Adipocyte (in vitro differentiated cells): ENCODE data around the gene NFATC4.

Experiments used
- DNase-seq: peaks from one replicate; pipeline ENCODE4 v3.0.0-alpha.2; 2015; ENCODE audit warnings: low read depth
- H3K27me3 ChIP-seq: replicated peaks from 2 replicates; pipeline ENCODE4 v1.7.0; 2013; ENCODE audit warnings: mild to moderate bottlenecking, low read length, moderate library complexity; ENCODE audit not compliant: control insufficient read depth, insufficient read depth
- H3K36me3 ChIP-seq: 2 replicates; pipeline ENCODE4 v1.7.0; 2013; ENCODE audit warnings: low read length, mild to moderate bottlenecking, moderate library complexity; ENCODE audit not compliant: control insufficient read depth, insufficient read depth, severe bottlenecking
- H3K4me1 ChIP-seq: 2 replicates; pipeline ENCODE4 v1.7.0; 2013; ENCODE audit warnings: mild to moderate bottlenecking, low read length, moderate library complexity; ENCODE audit not compliant: control insufficient read depth, insufficient read depth
- H3K4me3 ChIP-seq: 2 replicates; pipeline ENCODE4 v1.7.0; 2013; ENCODE audit warnings: mild to moderate bottlenecking, low read length, moderate library complexity
- H3K9ac ChIP-seq: 2 replicates; pipeline ENCODE4 v1.7.0; 2013; ENCODE audit warnings: mild to moderate bottlenecking, low read length, moderate library complexity
- H3K9me3 ChIP-seq: 2 replicates; pipeline ENCODE4 v1.7.0; 2013; ENCODE audit warnings: mild to moderate bottlenecking, low read length, moderate library complexity; ENCODE audit not compliant: control insufficient read depth

The NFATC4 gene

DNA sequence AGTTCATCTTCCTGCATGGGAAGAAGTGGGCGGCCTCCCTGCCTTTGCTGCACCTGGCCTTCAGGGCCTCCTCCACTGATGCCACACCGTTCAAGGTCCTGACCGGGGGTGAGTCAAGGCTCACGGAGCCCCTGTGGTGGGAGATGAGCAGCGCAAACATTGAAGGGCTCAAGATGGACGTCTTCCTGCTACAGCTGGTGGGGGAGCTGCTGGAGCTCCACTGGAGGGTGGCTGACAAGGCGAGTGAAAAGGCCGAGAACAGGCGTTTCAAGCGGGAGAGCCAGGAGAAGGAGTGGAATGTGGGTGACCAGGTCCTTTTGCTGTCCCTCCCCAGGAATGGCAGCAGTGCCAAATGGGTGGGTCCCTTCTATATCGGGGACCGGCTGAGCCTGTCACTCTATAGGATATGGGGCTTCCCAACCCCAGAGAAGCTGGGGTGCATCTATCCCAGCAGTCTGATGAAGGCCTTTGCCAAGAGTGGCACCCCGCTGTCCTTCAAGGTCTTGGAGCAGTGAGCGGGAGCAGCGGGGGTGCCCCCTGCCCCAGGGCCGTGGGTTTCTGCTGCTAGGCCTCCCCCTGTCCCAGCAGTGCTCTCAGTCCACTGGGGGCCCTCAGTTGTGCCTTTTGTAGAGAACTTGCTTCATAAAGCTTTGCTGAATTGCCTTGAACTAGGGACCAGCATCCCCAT, 49.1 kb downstream of the NFATC4 start:
- no peak overlapping the region for H3K9ac ChIP-seq
- H3K4me3 ChIP-seq, result no peak overlapping the region
- no peak for DNase-seq

DNA sequence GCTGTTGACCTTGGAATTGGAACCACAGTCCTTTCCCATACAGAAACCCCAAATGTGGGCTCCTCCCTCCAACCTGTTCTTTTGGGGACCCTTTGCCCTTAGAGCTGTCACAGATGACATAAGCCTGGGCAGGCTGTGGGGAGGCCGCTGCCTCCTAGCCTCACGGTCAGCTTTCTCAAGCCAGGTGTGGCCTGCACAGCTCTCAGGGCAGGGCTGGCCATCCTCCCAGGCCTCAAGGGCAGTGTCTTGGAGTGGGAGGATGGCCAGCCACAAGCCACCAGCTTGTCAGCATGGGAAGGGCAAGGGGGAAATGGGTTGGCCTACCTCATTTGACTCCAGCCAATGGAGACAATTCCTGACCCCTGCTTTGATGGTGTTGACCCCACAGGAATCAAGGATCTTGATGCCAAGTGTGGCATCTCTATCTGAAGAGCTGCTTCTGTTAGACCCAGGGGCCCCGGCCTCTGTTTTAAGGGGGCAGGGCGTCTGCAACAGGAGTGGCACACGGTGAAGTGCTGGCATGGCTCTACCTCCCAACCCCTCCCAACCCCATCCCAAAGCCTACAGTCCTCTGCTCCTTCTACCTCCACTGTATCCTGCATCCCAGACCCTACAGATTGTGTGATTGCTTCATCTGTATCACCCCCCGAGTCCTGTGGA, 50.0 kb downstream of the NFATC4 start:
- Histone ChIP-seq H3K4me3 (no peak overlapping the region), H3K27me3 (no peaks in the 10 kb centered on the region), H3K4me1 (no peaks in the 10 kb centered on the region), H3K9me3 (no peaks in the 10 kb centered on the region), H3K9ac (no peak overlapping the region), H3K36me3 (no peaks in the 10 kb centered on the region)
- DNase-seq, result no peak

More for the DNA sequence above, 49.1 kb downstream of the NFATC4 start:
- no peaks in the 10 kb centered on the region for H3K9me3 ChIP-seq
- H3K36me3 ChIP-seq, result no peaks in the 10 kb centered on the region
- H3K27me3 ChIP-seq, result no peaks in the 10 kb centered on the region
- no peaks in the 10 kb centered on the region for H3K4me1 ChIP-seq

DNA sequence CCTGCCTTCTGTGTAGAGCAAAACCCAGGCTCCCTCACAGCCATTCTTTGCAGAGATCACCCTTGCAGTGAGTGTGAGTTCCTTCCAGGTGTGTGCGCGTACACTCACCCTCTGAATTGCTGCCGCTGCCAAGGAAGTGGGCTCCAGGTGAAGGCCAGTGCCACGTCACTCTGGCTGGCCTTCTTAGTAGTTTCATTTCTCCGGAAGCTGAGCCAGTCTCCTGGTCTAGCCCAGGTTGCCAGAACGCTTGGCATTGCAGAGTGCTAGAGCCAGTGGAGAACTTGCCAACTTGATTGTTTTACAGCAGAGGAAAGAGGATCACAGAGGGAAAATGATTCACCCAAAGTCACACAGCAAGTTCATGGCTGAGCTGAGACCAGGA, 50.5 kb downstream of the NFATC4 start:
- no peaks in the 10 kb centered on the region for H3K27me3 ChIP-seq
- DNase-seq, result no peak
- H3K4me1 ChIP-seq, result no peaks in the 10 kb centered on the region
- H3K9ac ChIP-seq, result no peak overlapping the region
- H3K4me3 ChIP-seq, result no peak overlapping the region
- no peaks in the 10 kb centered on the region for H3K9me3 ChIP-seq
- H3K36me3 ChIP-seq, result no peaks in the 10 kb centered on the region

DNA sequence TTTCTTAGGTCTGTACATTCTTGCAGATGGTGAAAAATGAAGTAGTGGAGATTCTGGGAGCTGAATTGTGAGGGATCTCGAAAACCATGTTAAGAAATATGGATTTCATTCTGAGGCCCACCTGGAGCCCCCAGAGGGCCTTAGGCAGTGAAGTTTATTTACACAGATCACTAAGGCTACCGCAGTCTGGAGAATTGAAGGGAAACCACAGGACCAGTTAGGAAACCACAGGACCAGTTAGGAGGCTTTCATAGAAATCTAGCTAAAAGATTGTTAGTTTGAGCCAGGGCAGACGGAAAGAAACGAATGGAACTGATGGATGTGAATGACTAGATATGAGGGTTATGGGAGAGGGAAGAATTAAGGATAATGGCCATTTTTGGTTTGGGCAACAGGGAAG, 54.3 kb downstream of the NFATC4 start:
- no peak for DNase-seq
- no peaks in the 10 kb centered on the region for H3K36me3 ChIP-seq
- no peaks in the 10 kb centered on the region for H3K27me3 ChIP-seq
- no peaks in the 10 kb centered on the region for H3K9me3 ChIP-seq
- H3K4me3 ChIP-seq, result no peak overlapping the region
- H3K4me1 ChIP-seq, result peaks cover 19% of the 10 kb centered on the region
- no peak overlapping the region for H3K9ac ChIP-seq

DNA sequence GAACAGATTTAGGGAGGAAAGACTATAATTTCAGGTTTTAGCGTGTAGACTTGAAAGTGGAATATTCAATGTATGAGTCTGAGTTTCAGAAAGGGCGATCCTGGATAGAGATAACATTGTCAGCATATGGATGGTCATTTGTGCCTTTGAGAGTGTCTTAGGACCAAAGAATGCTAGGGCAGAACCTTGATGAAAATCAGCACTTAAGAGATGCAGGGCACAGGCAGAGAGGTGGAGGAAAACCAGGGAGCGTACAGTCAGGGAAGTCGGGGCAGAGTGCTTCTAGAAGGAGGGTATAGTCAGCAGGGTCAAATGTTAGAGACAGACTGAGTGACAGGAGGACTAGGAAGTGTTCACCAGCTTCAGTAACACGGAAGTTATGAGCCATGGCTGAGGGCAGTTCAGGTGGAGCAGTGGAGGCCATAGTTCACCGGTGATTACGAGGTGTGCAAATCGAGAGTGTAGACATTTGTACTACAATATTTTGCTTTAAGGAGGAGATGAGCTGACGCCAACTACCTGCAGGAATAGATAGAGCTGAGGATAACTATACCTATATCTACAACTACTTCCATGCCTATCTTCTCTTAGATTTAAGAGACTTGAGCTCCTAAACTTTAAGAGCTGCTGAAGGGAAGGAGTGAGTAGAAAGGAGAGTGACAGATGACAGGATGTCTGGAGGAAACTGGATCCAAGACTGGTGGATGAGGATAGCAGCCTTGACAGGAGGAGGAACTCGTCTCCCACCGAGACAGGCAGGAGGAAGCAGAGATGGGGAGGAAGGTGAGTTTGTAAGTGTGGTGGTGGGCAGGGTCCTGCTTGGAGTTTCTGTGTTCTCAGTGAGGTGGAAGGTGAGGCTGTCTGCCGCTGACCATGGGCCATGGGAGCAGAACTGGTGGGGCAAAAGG, 55.0 kb downstream of the NFATC4 start:
- no peaks in the 10 kb centered on the region for H3K36me3 ChIP-seq
- H3K9me3 ChIP-seq, result no peaks in the 10 kb centered on the region
- no peaks in the 10 kb centered on the region for H3K27me3 ChIP-seq
- no peak overlapping the region for H3K9ac ChIP-seq
- peaks cover 19% of the 10 kb centered on the region for H3K4me1 ChIP-seq
- no peak for DNase-seq
- H3K4me3 ChIP-seq, result no peak overlapping the region

DNA sequence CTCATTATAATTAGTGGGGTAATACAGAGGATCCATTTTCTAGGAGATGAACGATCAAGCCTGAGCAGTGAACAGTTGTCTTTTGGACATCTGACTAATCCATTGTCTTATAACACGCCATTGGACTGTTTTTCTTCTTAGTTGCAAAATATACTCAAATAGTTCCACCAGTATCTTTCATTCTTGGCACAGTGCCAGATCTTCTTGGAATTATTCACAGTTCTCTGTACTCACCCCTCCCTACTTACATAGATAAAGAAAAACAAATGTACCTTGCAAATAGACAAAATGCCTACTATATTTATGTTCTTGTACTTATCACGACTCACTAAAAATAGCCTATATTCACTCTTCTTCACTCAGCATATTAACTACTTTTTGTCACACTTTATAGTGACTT, 57.7 kb downstream of the NFATC4 start:
- no peaks in the 10 kb centered on the region for H3K36me3 ChIP-seq
- H3K9ac ChIP-seq, result peak overlapping the region; percentile 66
- peaks cover 27% of the 10 kb centered on the region for H3K4me1 ChIP-seq
- H3K27me3 ChIP-seq, result no peaks in the 10 kb centered on the region
- H3K9me3 ChIP-seq, result no peaks in the 10 kb centered on the region
- peak; percentile 92 for DNase-seq
- H3K4me3 ChIP-seq, result peak overlapping the region; percentile 9

DNA sequence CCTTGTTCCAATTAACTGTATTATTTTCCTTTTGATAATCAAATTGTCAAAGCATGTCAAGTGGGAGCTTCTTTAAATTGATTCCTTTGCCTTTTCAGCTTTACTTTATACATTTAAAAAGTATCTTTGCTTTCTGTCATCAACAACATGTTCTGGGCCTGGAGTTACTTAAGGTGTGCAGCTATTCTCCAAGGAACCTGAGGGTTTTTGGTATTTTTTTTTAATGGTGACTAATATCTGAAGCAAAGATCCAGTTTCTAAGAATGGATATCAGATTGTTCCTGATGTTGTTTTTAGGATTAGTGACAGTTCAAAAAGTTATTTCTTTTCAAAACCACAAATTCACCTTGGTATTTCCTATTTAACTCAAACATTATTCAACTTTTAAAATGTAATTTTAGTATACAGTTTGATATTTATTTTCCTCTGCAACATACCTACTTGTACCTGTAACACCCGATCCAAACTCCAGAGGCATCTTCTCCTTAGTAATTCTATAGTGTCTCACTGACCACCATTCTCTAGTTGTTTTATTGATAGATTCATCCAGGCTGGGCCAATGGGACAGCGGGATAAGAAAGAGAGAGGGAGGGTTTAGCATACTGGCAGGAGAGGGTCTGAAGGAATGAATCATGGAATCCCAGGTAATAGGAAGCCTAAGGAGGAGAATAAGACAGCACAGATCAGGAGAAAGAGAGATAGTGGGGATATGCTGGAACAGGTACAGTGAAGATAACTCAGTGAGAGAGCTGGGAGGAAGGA, 58.3 kb downstream of the NFATC4 start:
- Histone ChIP-seq H3K27me3 (no peaks in the 10 kb centered on the region), H3K9me3 (no peaks in the 10 kb centered on the region), H3K4me1 (peaks cover 32% of the 10 kb centered on the region), H3K4me3 (no peak overlapping the region), H3K9ac (peak overlapping the region; percentile 66), H3K36me3 (no peaks in the 10 kb centered on the region)
- DNase-seq, result no peak

DNA sequence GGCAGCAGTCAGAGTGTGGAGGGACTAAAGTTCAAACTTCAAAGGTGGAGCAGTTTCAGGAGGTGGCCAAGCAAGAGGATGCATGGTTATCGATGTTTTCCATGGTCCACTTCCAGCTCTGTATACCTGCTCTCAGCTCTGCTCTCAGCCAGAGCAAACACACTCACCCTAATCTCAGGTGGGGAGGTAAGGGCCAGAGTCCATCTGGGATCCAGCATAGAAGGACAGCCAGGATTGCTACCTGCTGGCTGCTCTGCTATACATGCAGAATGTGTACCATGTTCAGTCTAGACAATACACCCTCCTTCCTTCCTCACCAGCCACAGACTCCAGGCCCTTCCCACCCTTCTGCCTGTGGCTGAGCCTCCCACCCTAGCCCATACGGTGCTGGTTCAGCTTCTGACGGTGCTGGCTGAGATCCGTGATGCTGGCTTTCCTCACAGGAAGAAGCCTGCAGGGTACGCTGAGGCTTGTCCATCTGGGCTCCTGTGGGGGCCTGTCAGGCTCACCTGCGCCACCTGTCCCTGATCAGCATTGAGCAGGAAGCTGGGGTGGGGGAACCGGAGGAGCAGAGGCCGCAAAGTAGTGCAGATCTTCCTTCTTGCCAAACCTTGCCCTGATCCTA, 59.0 kb downstream of the NFATC4 start:
- DNase-seq, result no peak
- no peak overlapping the region for H3K4me3 ChIP-seq
- H3K9ac ChIP-seq, result no peak overlapping the region
- H3K27me3 ChIP-seq, result no peaks in the 10 kb centered on the region
- no peaks in the 10 kb centered on the region for H3K36me3 ChIP-seq
- H3K4me1 ChIP-seq, result peaks cover 38% of the 10 kb centered on the region
- no peaks in the 10 kb centered on the region for H3K9me3 ChIP-seq

DNA sequence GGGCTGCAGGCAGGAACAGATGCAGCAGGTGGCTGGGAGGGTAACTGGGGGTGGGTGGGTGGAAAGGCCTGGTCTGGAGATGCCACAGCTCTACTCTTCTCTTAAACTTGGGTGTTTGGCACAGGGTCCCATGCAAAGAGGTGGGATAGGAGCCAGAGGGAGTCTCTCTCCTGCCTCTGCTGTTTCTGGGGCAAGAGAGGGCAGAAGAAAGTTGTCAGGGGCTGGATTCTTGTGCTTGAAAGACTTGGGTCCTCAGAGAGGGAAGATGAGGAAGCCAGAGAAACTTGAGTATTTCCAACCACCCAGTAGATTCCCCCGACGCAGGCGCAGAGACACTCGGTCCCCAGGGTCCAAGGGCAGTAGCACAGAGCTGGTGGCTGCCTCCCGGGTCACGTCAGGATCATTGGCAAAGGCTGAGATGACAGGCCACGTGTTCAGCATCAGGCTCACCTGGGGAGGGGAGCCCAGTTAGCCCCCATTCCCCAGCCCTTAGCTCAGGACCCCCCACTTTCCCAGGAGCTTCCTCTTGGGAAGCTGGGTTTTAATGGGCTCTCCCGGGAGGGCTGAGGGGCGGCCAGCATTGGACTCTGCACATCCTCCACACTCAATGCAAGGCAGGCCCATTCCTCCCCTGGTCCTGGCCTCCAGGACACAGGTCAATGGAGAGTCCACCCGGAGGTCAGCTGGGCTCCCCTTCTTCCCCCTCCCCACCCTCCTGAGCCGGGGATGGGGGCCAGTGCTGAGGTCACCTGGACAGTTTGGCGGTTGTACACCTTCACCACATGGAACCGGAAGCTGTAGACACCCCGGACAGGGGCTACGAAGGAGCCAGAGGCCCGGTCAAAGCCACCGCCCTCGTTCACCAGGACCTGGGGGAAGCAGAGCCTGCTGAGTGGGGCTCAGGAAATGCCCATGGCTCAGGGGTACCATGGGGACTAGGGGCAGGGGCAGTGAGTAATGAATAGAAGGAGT, 59.8 kb downstream of the NFATC4 start:
- Histone ChIP-seq H3K9me3 (no peaks in the 10 kb centered on the region), H3K36me3 (peaks cover 6% of the 10 kb centered on the region), H3K4me3 (no peak overlapping the region), H3K27me3 (no peaks in the 10 kb centered on the region), H3K4me1 (peaks cover 46% of the 10 kb centered on the region), H3K9ac (no peak overlapping the region)
- no peak for DNase-seq
